Endothelial cell (in vitro differentiated cells): Measurements from ENCODE around the gene ZNF285. TPM values are rescaled to one million over a fixed set of nuclear protein-coding genes. Genes with fewer than 3 reads are reported as not detected.

ENCODE experiments used
- total RNA-seq: library from RNA; stranded (reverse); fragmentation: NEBNext Ultra II Directional; extraction: Animal tissue kit (Norgen Biotek cat#: 25700); gene quantifications from one replicate; pipeline ENCODE4 v1.2.1, GENCODE V29; 2021; ENCODE audit not compliant: unreplicated experiment

Gene ZNF285
- total RNA-seq, 1 donor from 2014 or later, result 3.2 TPM

Other genes starting within 250 kb of the ZNF285 start
- gene ZNF226, start 236.5 kb downstream of the ZNF285 start, total RNA-seq, result 23.2 TPM
- gene ZNF227, start 189.1 kb downstream of the ZNF285 start, total RNA-seq, result 29.3 TPM
- 5.5 TPM for gene ZNF233, start 141.7 kb downstream of the ZNF285 start, total RNA-seq
- gene ZNF235, start 96.6 kb downstream of the ZNF285 start, total RNA-seq, result 14.9 TPM
- 12.3 TPM for gene ZNF112, start 44.9 kb downstream of the ZNF285 start, total RNA-seq
- 10.3 TPM for gene ZNF229, start 46.9 kb upstream of the ZNF285 start, total RNA-seq
- gene ZNF180, start 98.9 kb upstream of the ZNF285 start, total RNA-seq, result 7.7 TPM
- not detected for gene CEACAM20, start 128.1 kb upstream of the ZNF285 start, total RNA-seq
- not detected for gene IGSF23, start 212.0 kb upstream of the ZNF285 start, total RNA-seq
- 14.8 TPM for gene PVR, start 242.3 kb upstream of the ZNF285 start, total RNA-seq